Thyroid gland (tissue), 4 donors: Measurements from ENCODE around the gene CABLES2.

Source experiments
- POLR2A ChIP-seq, 2 donors: fragments of 450-650 bp; IDR thresholded peaks; one replicate each; pipeline ENCODE4 v1.6.1; 2017; ENCODE audit warnings: antibody characterized with exemption in 2 of 2, mild to moderate bottlenecking in 2 of 2, moderate library complexity in 1 of 2
- TF ChIP-seq, protein P1 (sequence below), 6 experiments: fragments of 200-600 bp in 3 of 6; fragments of 450-650 bp in 3 of 6; sonication (generic) in 3 of 6; IDR thresholded peaks; one replicate each; pipeline ENCODE4 v1.5.1; 2016 to 2019; ENCODE audit warnings: antibody characterized with exemption in 6 of 6, mild to moderate bottlenecking in 2 of 6, inconsistent platforms in 1 of 6, moderate library complexity in 1 of 6

DNA sequence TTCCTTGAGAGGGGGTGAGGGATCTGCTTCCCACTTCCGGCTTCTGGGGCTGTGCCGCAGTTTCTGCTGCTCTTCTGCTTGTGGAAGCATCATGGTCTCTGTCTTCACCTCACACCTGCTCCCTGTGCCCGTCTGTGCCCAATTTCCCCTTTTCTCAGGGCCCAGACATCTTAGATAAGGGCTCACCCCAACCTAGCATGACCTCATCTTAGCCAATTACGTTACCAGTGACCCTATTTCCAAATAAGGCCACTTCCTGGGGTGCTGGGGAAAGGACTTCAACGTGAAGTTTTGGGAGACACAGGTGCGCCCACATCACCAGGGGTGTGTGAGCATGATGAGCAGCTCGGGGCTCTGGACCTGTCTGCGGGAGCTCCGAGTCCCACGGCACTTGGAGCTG is 41.0 kb upstream of the CABLES2 start:
- TF ChIP-seq, protein P1, sequence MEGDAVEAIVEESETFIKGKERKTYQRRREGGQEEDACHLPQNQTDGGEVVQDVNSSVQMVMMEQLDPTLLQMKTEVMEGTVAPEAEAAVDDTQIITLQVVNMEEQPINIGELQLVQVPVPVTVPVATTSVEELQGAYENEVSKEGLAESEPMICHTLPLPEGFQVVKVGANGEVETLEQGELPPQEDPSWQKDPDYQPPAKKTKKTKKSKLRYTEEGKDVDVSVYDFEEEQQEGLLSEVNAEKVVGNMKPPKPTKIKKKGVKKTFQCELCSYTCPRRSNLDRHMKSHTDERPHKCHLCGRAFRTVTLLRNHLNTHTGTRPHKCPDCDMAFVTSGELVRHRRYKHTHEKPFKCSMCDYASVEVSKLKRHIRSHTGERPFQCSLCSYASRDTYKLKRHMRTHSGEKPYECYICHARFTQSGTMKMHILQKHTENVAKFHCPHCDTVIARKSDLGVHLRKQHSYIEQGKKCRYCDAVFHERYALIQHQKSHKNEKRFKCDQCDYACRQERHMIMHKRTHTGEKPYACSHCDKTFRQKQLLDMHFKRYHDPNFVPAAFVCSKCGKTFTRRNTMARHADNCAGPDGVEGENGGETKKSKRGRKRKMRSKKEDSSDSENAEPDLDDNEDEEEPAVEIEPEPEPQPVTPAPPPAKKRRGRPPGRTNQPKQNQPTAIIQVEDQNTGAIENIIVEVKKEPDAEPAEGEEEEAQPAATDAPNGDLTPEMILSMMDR (IDR thresholded peaks at IDR 0.05), result no peak
- no peak for TF ChIP-seq POLR2A (IDR thresholded peaks at IDR 0.05)
